Transverse colon (tissue), 4 donors: ENCODE measurements around the gene NRAS. TPM values are rescaled to one million over a fixed set of nuclear protein-coding genes. Genes with fewer than 3 reads are reported as not detected.

Experiments used
- DNase-seq: peaks from one replicate; pipeline ENCODE4 v3.0.0-alpha.2; 2019
- H3K27ac ChIP-seq, 4 donors: fragments of 200-600 bp; sonication (generic); 2 replicates each; pipeline ENCODE4 v1.5.1; 2016 to 2018; ENCODE audit warnings: inconsistent platforms in 4 of 4
- H3K27me3 ChIP-seq: fragments of 200-600 bp; sonication (generic); 2 replicates; pipeline ENCODE4 v1.5.1; 2017; ENCODE audit warnings: inconsistent platforms
- H3K36me3 ChIP-seq, 4 donors: fragments of 200-600 bp; sonication (generic); 2 replicates each; pipeline ENCODE4 v1.5.1; 2017 to 2019; ENCODE audit warnings: inconsistent platforms in 4 of 4
- H3K4me1 ChIP-seq, 4 donors: fragments of 200-600 bp; sonication (generic); 2 replicates each; pipeline ENCODE4 v1.5.1; 2017 to 2020; ENCODE audit warnings: inconsistent platforms in 4 of 4
- H3K4me3 ChIP-seq, 4 donors: fragments of 200-600 bp; sonication (generic); 1 replicate in 1 of 4; 2 replicates in 3 of 4; pipeline versions ENCODE4 v1.5.1 to v1.6.1; 2017 to 2019; ENCODE audit warnings: inconsistent platforms in 4 of 4
- H3K9me3 ChIP-seq, 2 donors: fragments of 200-600 bp; sonication (generic); 2 replicates each; pipeline ENCODE4 v1.5.1; 2017 to 2019; ENCODE audit warnings: inconsistent platforms in 2 of 2
- EP300 ChIP-seq: sonication (generic); formaldehyde crosslinking; IDR thresholded peaks from one replicate; pipeline ENCODE4 v1.6.1; 2017; ENCODE audit warnings: antibody characterized with exemption, low read depth
- POLR2A ChIP-seq: fragments of 450-650 bp; IDR thresholded peaks from one replicate; pipeline ENCODE4 v1.6.1; 2016; ENCODE audit warnings: antibody characterized with exemption, mild to moderate bottlenecking, moderate library complexity
- POLR2AphosphoS5 ChIP-seq, 3 donors: sonication (generic); formaldehyde crosslinking; IDR thresholded peaks; one replicate each; pipeline ENCODE4 v1.6.1; 2016; ENCODE audit warnings: antibody characterized with exemption in 3 of 3
- WGBS, 2 donors: methylation state at CpG; one replicate each; pipeline ENCODE4 v1.1.5; 2018; ENCODE audit warnings: low coverage in 1 of 2; 5-methylcytosine and 5-hydroxymethylcytosine counted together
- in situ Hi-C, 4 donors: fragments of 200-750 bp; cut with MboI; loops; one replicate each; pipeline versions ENCODE4 v1.15.0 to v1.15.1; 2017; ENCODE audit warnings: low sequenced_read_pairs in 3 of 4, low pct_ligation_motif_present in 1 of 4, low pct_unique_long_range_greater_than_20kb in 1 of 4
- intact Hi-C: fragments of 100-400 bp; cut with DNase I; formaldehyde crosslinking; loops from one replicate; pipeline ENCODE4 v1.15.1; 2023; ENCODE audit warnings: low total_unique reads
- total RNA-seq, 4 donors: library from RNA; depleted of rRNA; stranded (reverse); fragments of >200 nt; gene quantifications; one replicate each; pipeline ENCODE4 v1.1.0, GENCODE V29; 2016
- TF ChIP-seq, protein P1 (sequence below), 5 experiments: fragments of 200-600 bp in 3 of 5; fragments of 450-650 bp in 2 of 5; sonication (generic) in 3 of 5; IDR thresholded peaks; 1 replicate in 2 of 5; 2 replicates in 3 of 5; pipeline ENCODE4 v1.5.1; 2016 to 2017; ENCODE audit warnings: antibody characterized with exemption in 5 of 5, inconsistent platforms in 3 of 5, mild to moderate bottlenecking in 2 of 5, moderate library complexity in 1 of 5

The NRAS gene
- total RNA-seq, result 10 to 100 TPM; 14.5 to 56.3 (median 44.6) TPM

- peak; percentile 81 to 86 (median 85) for TF ChIP-seq POLR2AphosphoS5 (IDR thresholded peaks at IDR 0.05)
- TF ChIP-seq EP300, result peak; percentile 57
- TF ChIP-seq, protein P1, sequence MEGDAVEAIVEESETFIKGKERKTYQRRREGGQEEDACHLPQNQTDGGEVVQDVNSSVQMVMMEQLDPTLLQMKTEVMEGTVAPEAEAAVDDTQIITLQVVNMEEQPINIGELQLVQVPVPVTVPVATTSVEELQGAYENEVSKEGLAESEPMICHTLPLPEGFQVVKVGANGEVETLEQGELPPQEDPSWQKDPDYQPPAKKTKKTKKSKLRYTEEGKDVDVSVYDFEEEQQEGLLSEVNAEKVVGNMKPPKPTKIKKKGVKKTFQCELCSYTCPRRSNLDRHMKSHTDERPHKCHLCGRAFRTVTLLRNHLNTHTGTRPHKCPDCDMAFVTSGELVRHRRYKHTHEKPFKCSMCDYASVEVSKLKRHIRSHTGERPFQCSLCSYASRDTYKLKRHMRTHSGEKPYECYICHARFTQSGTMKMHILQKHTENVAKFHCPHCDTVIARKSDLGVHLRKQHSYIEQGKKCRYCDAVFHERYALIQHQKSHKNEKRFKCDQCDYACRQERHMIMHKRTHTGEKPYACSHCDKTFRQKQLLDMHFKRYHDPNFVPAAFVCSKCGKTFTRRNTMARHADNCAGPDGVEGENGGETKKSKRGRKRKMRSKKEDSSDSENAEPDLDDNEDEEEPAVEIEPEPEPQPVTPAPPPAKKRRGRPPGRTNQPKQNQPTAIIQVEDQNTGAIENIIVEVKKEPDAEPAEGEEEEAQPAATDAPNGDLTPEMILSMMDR (IDR thresholded peaks at IDR 0.05), result peak in 1 of 5 experiments; percentile 22
- TF ChIP-seq POLR2A, result peak; percentile 84
- peak within 1 kb of the TSS; percentile 86 to 97 (median 93) for H3K27ac ChIP-seq
- in situ Hi-C loops, result loop anchor here in 1 of 4 donors (25.0 kb wide), 1 partner anchor 129 kb away; the partner anchor contains the start of gene BCAS2
- H3K9me3 ChIP-seq, result no peaks in the 10 kb centered on the region
- peak within 1 kb of the TSS; percentile 64 to 87 (median 81) for H3K4me3 ChIP-seq
- peaks cover 0 to 38% (median 14%) of the 10 kb centered on the region in 4 donors for H3K36me3 ChIP-seq
- WGBS, 2 donors, result 1% methylated on average over 12 to 38 of the region's 38 CpGs
- intact Hi-C loops, result no loop called here
- DNase-seq, result peak; percentile 97
- H3K27me3 ChIP-seq, result no peaks in the 10 kb centered on the region
- peaks cover 16 to 56% (median 33%) of the 10 kb centered on the region in 4 donors for H3K4me1 ChIP-seq
These were observed at the start of gene NRAS for GRCh38 chr1:114716304-114717170. Gene NRAS, minus strand, starts transcription at chr1:114716771. Its CDS starts 611 bp downstream, at chr1:114716160.

DNA sequence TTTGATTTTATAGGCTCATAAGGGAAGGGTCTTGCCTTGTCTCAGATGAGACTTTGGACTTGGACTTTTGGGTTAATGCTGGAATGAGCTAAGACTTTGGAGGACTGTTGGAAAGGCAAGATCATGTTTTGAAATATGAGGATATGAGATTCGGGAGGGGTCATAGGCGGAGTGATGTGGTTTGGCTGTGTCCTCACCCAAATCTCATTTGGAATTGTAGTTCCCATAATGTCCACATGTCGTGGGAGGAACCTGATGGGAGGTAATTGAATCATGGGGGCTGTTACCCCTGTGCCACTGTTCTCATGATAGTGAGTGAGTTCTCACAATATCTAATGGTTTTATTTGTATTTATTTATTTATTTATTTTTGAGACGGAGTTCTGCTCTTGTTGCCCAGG, 48.1 kb upstream of the NRAS start:
- H3K27me3 ChIP-seq, result no peaks in the 10 kb centered on the region
- WGBS, 2 donors, result 86 to 88% methylated on average over 4 of the region's 4 CpGs
- no peak for TF ChIP-seq POLR2AphosphoS5 (IDR thresholded peaks at IDR 0.05)
- no peak for TF ChIP-seq POLR2A
- no peak for TF ChIP-seq EP300
- TF ChIP-seq, protein P1 (IDR thresholded peaks at IDR 0.05), result no peak
- H3K9me3 ChIP-seq, result no peaks in the 10 kb centered on the region
- no peak for DNase-seq
- H3K4me3 ChIP-seq, result no peak overlapping the region
- in situ Hi-C loops, result no loop called here
- no peaks in the 10 kb centered on the region for H3K4me1 ChIP-seq
- no peaks in the 10 kb centered on the region for H3K36me3 ChIP-seq
- no peak overlapping the region for H3K27ac ChIP-seq
- intact Hi-C loops, result no loop called here

DNA sequence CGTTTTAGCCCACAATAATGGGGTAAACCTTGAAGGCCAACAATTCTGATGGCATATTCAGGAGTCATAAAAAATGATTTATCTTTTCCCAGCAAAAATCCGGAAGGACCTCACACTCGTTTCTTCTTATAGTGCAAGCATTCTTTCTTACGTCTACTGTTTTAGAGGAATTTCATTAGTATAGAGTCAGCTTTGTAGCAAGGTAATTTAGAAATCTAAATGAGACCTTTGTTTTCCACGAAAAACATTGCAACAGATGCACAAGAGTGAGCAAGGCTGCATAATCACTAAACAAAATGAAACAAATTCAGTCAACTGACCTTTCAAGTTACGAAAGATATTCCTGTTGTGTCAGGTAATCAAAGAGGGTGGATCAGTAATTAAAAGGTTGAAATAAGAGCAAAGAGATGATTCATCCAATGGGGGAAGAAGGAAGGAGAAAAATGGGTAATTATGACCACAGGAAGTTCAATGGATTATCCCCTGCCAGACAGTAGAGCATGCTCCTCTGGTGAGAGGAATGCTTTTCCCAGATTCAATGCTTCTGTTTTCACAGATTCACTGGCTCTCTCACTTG, 41.8 kb upstream of the NRAS start:
- Histone ChIP-seq H3K4me1 (peaks cover 16 to 46% (median 39%) of the 10 kb centered on the region in 4 donors), H3K27ac (peak overlapping the region; percentile 95 to 100 (median 99)), H3K9me3 (no peaks in the 10 kb centered on the region), H3K36me3 (no peaks in the 10 kb centered on the region), H3K27me3 (no peaks in the 10 kb centered on the region), H3K4me3 (peak overlapping the region; percentile 73 to 99 (median 92))
- intact Hi-C loops, result no loop called here
- no peak for TF ChIP-seq EP300
- TF ChIP-seq, protein P1 (IDR thresholded peaks at IDR 0.05), result no peak
- no peak for TF ChIP-seq POLR2A
- peak in 2 of 3 donors; percentile 21 to 31 for TF ChIP-seq POLR2AphosphoS5 (IDR thresholded peaks at IDR 0.05)
- 20 to 23% methylated on average over 5 to 6 of the region's 6 CpGs for WGBS, 2 donors
- in situ Hi-C loops, result no loop called here
- DNase-seq, result no peak
